Mesendoderm (in vitro differentiated cells): ENCODE measurements around the gene CCDC63.

Experiments
- DNase-seq: peaks from one replicate; pipeline ENCODE4 v3.0.0; 2013
- H2AK5ac ChIP-seq: 2 replicates; pipeline ENCODE4 v1.6.1; 2013; ENCODE audit warnings: low read length, inconsistent platforms
- H2BK120ac ChIP-seq: 2 replicates; pipeline ENCODE4 v1.6.1; 2013; ENCODE audit warnings: low read depth, mild to moderate bottlenecking, low read length, moderate library complexity, mixed read lengths
- H2BK15ac ChIP-seq: replicated peaks from 2 replicates; pipeline ENCODE4 v1.6.1; 2013; ENCODE audit warnings: low read depth, mild to moderate bottlenecking, moderate library complexity
- H2BK5ac ChIP-seq: 2 replicates; pipeline ENCODE4 v1.6.1; 2013; ENCODE audit warnings: low read length, inconsistent platforms
- H3K18ac ChIP-seq: 2 replicates; pipeline ENCODE4 v1.6.1; 2013; ENCODE audit warnings: mild to moderate bottlenecking, low read length, mixed read lengths
- H3K23ac ChIP-seq: one replicate; pipeline ENCODE4 v1.6.1; 2013; ENCODE audit warnings: low read length
- H3K27ac ChIP-seq: 2 replicates; pipeline ENCODE4 v1.5.1; 2013; ENCODE audit warnings: low read depth, mild to moderate bottlenecking, inconsistent platforms, low read length, moderate library complexity
- H3K27me3 ChIP-seq: 2 replicates; pipeline ENCODE4 v1.6.1; 2013; ENCODE audit warnings: low read length, control low read depth, mild to moderate bottlenecking, inconsistent platforms; ENCODE audit not compliant: insufficient read depth, poor library complexity
- H3K36me3 ChIP-seq: 2 replicates; pipeline ENCODE4 v1.6.1; 2013; ENCODE audit warnings: low read length, inconsistent platforms; ENCODE audit not compliant: control insufficient read depth, insufficient read depth
- H3K4ac ChIP-seq: one replicate; pipeline ENCODE4 v1.6.1; 2013; ENCODE audit warnings: low read depth, mild to moderate bottlenecking, low read length, moderate library complexity
- H3K4me1 ChIP-seq: 2 replicates; pipeline ENCODE4 v1.6.1; 2013; ENCODE audit warnings: low read depth, low read length, inconsistent platforms; ENCODE audit not compliant: control insufficient read depth
- H3K4me2 ChIP-seq: 2 replicates; pipeline ENCODE4 v1.6.1; 2013; ENCODE audit warnings: low read length
- H3K4me3 ChIP-seq: 2 replicates; pipeline ENCODE4 v1.5.1; 2013; ENCODE audit warnings: mild to moderate bottlenecking, low read length
- H3K56ac ChIP-seq: one replicate; pipeline ENCODE4 v1.6.1; 2013; ENCODE audit warnings: low read length
- H3K79me1 ChIP-seq: 2 replicates; pipeline ENCODE4 v1.6.1; 2013; ENCODE audit warnings: low read length, inconsistent platforms
- H3K79me2 ChIP-seq: 2 replicates; pipeline ENCODE4 v1.6.1; 2013; ENCODE audit warnings: mild to moderate bottlenecking, low read length; ENCODE audit not compliant: control insufficient read depth, insufficient read depth
- H3K9ac ChIP-seq: 2 replicates; pipeline ENCODE4 v1.6.1; 2013; ENCODE audit warnings: low read length, inconsistent platforms
- H4K5ac ChIP-seq: one replicate; pipeline ENCODE4 v1.6.1; 2013; ENCODE audit warnings: low read length
- H4K8ac ChIP-seq: one replicate; pipeline ENCODE4 v1.6.1; 2013; ENCODE audit warnings: low read depth, mild to moderate bottlenecking, control low read depth, low read length, moderate library complexity
- WGBS: extraction: QIAGEN DNeasy Blood & Tissue Kit; methylation state at CpG from one replicate; pipeline ENCODE4 v1.1.7; 2013; ENCODE audit warnings: low lambda C conversion rate, missing lambda C conversion rate; ENCODE audit not compliant: insufficient coverage; ENCODE audit errors: extremely low coverage; 5-methylcytosine and 5-hydroxymethylcytosine counted together

CCDC63 gene

GRCh38 chr12:110917961-110918360 is 71.2 kb downstream of the CCDC63 start:
- Histone ChIP-seq H2BK120ac (no peak overlapping the region), H3K18ac (no peak overlapping the region), H3K36me3 (no peaks in the 10 kb centered on the region), H2BK5ac (no peak overlapping the region), H3K79me2 (no peaks in the 10 kb centered on the region), H3K4me3 (no peak overlapping the region), H3K23ac (no peak overlapping the region), H3K4ac (no peak overlapping the region), H3K79me1 (no peaks in the 10 kb centered on the region), H2BK15ac (no peak overlapping the region), H4K8ac (no peak overlapping the region), H3K27ac (no peak overlapping the region), H3K56ac (no peak overlapping the region), H2AK5ac (no peak overlapping the region), H3K4me2 (no peak overlapping the region), H3K4me1 (no peaks in the 10 kb centered on the region), H4K5ac (no peak overlapping the region), H3K27me3 (no peaks in the 10 kb centered on the region), H3K9ac (no peak overlapping the region)
- DNase-seq = no peak
- WGBS = no CpG with 5 or more reads among the region's 7 CpGs

DNA sequence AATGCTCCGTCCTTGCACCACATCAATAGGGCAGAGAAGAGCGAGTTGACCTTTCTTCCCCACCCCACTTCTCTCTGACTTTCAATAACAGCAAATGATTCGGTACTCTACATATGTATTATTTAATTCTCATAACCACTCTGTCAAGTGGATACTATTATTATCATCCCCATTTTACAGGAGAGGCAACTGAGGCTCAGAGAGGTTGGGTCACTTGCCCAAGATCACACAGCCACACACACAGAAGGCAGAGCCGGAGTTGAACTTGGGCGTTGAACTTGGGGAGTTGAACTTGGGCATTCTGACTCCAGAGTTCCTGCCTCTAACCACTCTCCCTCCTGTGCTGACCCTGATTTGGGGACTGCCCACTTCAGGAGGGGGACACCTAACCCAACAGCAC is 72.9 kb downstream of the CCDC63 start:
- no peak overlapping the region for H4K5ac ChIP-seq
- H3K56ac ChIP-seq = no peak overlapping the region
- H3K4me2 ChIP-seq = no peak overlapping the region
- no peak overlapping the region for H2AK5ac ChIP-seq
- H3K23ac ChIP-seq = no peak overlapping the region
- no peaks in the 10 kb centered on the region for H3K27me3 ChIP-seq
- H2BK15ac ChIP-seq = no peak overlapping the region
- H3K18ac ChIP-seq = no peak overlapping the region
- H3K4me3 ChIP-seq = no peak overlapping the region
- H3K4me1 ChIP-seq = no peaks in the 10 kb centered on the region
- no peak overlapping the region for H2BK120ac ChIP-seq
- no peak for DNase-seq
- no peak overlapping the region for H2BK5ac ChIP-seq
- no CpG with 5 or more reads among the region's 5 CpGs for WGBS
- no peaks in the 10 kb centered on the region for H3K36me3 ChIP-seq
- H3K79me2 ChIP-seq = no peaks in the 10 kb centered on the region
- no peak overlapping the region for H3K27ac ChIP-seq
- H3K79me1 ChIP-seq = no peaks in the 10 kb centered on the region
- H3K9ac ChIP-seq = no peak overlapping the region
- H4K8ac ChIP-seq = no peak overlapping the region
- H3K4ac ChIP-seq = no peak overlapping the region

DNA sequence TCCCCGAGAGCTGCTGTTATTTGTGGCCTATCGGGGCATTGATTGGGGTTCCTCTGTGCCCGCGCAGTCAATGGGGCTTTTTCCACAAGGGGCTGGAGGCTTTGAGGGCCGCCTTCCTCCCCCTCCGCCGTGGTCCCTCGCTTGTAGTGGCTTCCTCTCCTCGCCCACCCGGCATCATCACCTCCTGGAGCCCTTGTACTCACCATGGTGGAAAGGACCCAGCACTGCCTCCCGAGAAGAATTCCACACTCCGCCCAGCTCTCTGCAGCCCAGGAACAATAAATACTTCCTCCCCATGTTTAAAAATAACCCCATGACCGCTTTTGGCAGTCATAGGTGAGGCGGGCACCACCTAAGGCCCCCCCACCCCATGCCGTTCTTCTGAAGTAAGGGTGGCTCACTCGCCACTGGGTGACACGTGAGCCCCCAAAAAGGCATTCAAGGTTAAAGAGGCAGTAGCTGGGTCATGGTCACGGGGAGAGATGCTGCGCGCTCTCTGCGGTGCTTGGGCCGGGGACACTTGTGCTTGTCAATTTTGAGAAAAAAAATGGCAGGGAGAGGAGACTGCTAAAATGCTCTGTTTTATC is 73.6 kb downstream of the CCDC63 start, which contains the start of gene MYL2:
MYL2 (minus strand) TSS at position 256 of the 587 bp plus-strand sequence; CDS start at position 206, 50 bp downstream.
- Histone ChIP-seq H3K79me1 (no peaks in the 10 kb centered on the region), H3K4ac (no peak within 1 kb of the TSS)
- WGBS = no CpG with 5 or more reads among the region's 22 CpGs

DNA sequence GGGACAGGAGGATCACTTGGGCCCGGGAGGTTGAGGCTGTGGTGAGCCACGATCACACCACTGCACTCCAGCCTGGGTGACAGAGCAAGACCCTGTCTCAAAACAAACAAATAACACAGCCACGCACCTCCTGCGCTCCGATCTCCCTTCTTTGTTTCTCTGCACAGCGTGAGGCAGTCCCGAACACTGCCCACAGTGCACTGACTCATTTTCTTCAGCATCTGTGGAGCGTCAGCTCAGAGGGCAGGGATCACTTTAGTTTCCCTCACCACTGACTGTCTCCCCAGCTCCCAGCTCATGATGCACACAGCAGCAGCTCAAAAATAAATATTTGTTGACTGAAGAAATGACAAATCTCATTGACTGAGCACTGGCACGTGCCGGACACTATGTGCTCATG is 74.5 kb downstream of the CCDC63 start:
- Histone ChIP-seq H3K27me3 (no peaks in the 10 kb centered on the region), H3K9ac (no peak overlapping the region), H3K23ac (no peak overlapping the region), H3K79me1 (no peaks in the 10 kb centered on the region), H2BK120ac (no peak overlapping the region), H3K4me2 (no peak overlapping the region), H2BK15ac (no peak overlapping the region), H3K36me3 (no peaks in the 10 kb centered on the region), H3K56ac (no peak overlapping the region), H3K4me1 (no peaks in the 10 kb centered on the region), H3K18ac (no peak overlapping the region), H3K4ac (no peak overlapping the region), H2BK5ac (no peak overlapping the region), H2AK5ac (no peak overlapping the region), H3K27ac (no peak overlapping the region), H3K79me2 (no peaks in the 10 kb centered on the region), H4K5ac (no peak overlapping the region), H3K4me3 (no peak overlapping the region), H4K8ac (no peak overlapping the region)
- WGBS = no CpG with 5 or more reads among the region's 10 CpGs
- DNase-seq = no peak

More for the DNA sequence above, 73.6 kb downstream of the CCDC63 start, which contains the start of gene MYL2:
- H3K9ac ChIP-seq = no peak within 1 kb of the TSS
- H4K8ac ChIP-seq = no peak within 1 kb of the TSS
- no peak within 1 kb of the TSS for H2AK5ac ChIP-seq
- H3K4me1 ChIP-seq = no peaks in the 10 kb centered on the region
- no peak within 1 kb of the TSS for H3K27ac ChIP-seq
- H2BK120ac ChIP-seq = no peak within 1 kb of the TSS
- H3K18ac ChIP-seq = no peak within 1 kb of the TSS
- H3K23ac ChIP-seq = no peak within 1 kb of the TSS
- H3K79me2 ChIP-seq = no peaks in the 10 kb centered on the region
- no peak for DNase-seq
- H4K5ac ChIP-seq = no peak within 1 kb of the TSS
- H3K27me3 ChIP-seq = no peaks in the 10 kb centered on the region
- H3K4me2 ChIP-seq = no peak within 1 kb of the TSS
- no peak within 1 kb of the TSS for H2BK15ac ChIP-seq
- H3K4me3 ChIP-seq = no peak within 1 kb of the TSS
- no peak within 1 kb of the TSS for H2BK5ac ChIP-seq
- no peaks in the 10 kb centered on the region for H3K36me3 ChIP-seq
- no peak within 1 kb of the TSS for H3K56ac ChIP-seq

- no CpG with 5 or more reads among the region's 7 CpGs for WGBS
- Histone ChIP-seq H3K18ac (no peak overlapping the region), H3K23ac (no peak overlapping the region), H3K4me1 (no peaks in the 10 kb centered on the region), H2BK15ac (no peak overlapping the region), H3K4me3 (no peak overlapping the region), H3K27me3 (no peaks in the 10 kb centered on the region), H3K4ac (no peak overlapping the region), H3K36me3 (no peaks in the 10 kb centered on the region), H3K4me2 (no peak overlapping the region), H2AK5ac (no peak overlapping the region), H4K5ac (no peak overlapping the region), H3K79me2 (no peaks in the 10 kb centered on the region), H4K8ac (no peak overlapping the region), H3K27ac (no peak overlapping the region), H2BK120ac (no peak overlapping the region), H3K56ac (peak overlapping the region; percentile 42), H3K9ac (no peak overlapping the region), H3K79me1 (no peaks in the 10 kb centered on the region), H2BK5ac (no peak overlapping the region)
- no peak for DNase-seq
Measured at GRCh38 chr12:110922652-110923051, 75.9 kb downstream of the CCDC63 start.

- Histone ChIP-seq H3K56ac (no peak overlapping the region), H4K5ac (no peak overlapping the region), H3K27me3 (no peaks in the 10 kb centered on the region), H3K79me2 (no peaks in the 10 kb centered on the region), H3K27ac (no peak overlapping the region), H3K4me3 (no peak overlapping the region), H3K36me3 (no peaks in the 10 kb centered on the region), H3K4me2 (no peak overlapping the region), H2AK5ac (no peak overlapping the region), H3K9ac (no peak overlapping the region), H3K18ac (no peak overlapping the region), H2BK5ac (no peak overlapping the region), H3K4me1 (no peaks in the 10 kb centered on the region), H3K79me1 (no peaks in the 10 kb centered on the region), H2BK120ac (no peak overlapping the region), H3K4ac (no peak overlapping the region), H2BK15ac (no peak overlapping the region), H3K23ac (no peak overlapping the region), H4K8ac (no peak overlapping the region)
- WGBS = no CpG with 5 or more reads among the region's 4 CpGs
- DNase-seq = no peak
Measured at GRCh38 chr12:110923192-110923591, 76.4 kb downstream of the CCDC63 start.
